GM12801 (cell line): Measurements from ENCODE around the gene RASSF3.

Experiments used
- TF ChIP-seq, protein P1 (sequence below): IDR thresholded peaks from one replicate; pipeline ENCODE4 v1.5.1; 2011; ENCODE audit warnings: control low read depth; ENCODE audit not compliant: insufficient read length; ENCODE audit errors: extremely low read depth

The RASSF3 gene

GRCh38 chr12:64744422-64745258 lies 134.3 kb downstream of the RASSF3 start:
- TF ChIP-seq, protein P1, sequence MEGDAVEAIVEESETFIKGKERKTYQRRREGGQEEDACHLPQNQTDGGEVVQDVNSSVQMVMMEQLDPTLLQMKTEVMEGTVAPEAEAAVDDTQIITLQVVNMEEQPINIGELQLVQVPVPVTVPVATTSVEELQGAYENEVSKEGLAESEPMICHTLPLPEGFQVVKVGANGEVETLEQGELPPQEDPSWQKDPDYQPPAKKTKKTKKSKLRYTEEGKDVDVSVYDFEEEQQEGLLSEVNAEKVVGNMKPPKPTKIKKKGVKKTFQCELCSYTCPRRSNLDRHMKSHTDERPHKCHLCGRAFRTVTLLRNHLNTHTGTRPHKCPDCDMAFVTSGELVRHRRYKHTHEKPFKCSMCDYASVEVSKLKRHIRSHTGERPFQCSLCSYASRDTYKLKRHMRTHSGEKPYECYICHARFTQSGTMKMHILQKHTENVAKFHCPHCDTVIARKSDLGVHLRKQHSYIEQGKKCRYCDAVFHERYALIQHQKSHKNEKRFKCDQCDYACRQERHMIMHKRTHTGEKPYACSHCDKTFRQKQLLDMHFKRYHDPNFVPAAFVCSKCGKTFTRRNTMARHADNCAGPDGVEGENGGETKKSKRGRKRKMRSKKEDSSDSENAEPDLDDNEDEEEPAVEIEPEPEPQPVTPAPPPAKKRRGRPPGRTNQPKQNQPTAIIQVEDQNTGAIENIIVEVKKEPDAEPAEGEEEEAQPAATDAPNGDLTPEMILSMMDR: no peak

DNA sequence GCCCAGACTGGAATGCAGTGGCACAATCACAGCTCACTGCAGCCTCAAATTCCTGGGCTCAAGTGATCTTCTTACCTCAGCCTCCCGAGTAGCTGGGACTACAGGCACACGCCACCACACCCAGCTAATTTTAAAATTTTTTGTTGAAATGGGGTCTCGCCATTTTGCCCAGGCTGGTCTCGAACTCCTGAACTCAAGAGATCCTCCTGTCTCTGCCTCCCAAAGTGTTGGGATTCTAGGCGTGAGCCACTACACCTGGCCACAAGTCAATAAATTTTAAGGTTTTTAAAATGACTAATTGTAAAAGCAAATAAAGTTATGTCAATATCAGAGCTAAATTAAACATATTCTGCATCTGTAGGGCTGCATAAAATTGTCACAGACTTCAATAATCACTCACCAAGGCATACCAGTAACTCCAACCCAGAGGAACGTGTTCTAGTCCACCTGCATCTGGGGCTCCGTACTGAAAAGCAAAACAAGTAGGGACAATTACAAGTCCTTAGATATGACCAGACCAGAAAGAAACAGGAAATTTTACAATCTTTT lies 135.0 kb downstream of the RASSF3 start:
- TF ChIP-seq, protein P1: no peak

GRCh38 chr12:64745980-64746379 lies 135.7 kb downstream of the RASSF3 start:
- TF ChIP-seq, protein P1: no peak

GRCh38 chr12:64746663-64747062 lies 136.4 kb downstream of the RASSF3 start:
- TF ChIP-seq, protein P1: no peak
